ENCODE results near the gene VGF. TPM values are rescaled to one million over a fixed set of nuclear protein-coding genes. Genes with fewer than 3 reads are reported as not detected.

VGF gene
- total and polyA plus RNA-seq, 2 donors (not counting 3 experiments of a cell fraction or from before 2014, with no cell fraction given): 0.03 TPM; not detected in 1

- dilution Hi-C loops (cut with MboI; ENCODE audit: extremely low pct_ligation_motif_present, low sequenced_read_pairs) (no loop called here), intact Hi-C loops (cut with micrococcal nuclease) (loop anchor here (1.0 kb wide), 4 partner anchors 12 to 53 kb away; partner anchors contain the start of gene TRIM56)
- H3K27ac ChIP-seq (ENCODE audit: insufficient read depth, low read depth, low read length): peak overlapping the region; percentile 30
- no peaks in the 10 kb centered on the region for H3K9me3 ChIP-seq (replicated peaks; ENCODE audit: control insufficient read depth, insufficient read depth, low read length)
- H3K27me3 ChIP-seq (ENCODE audit: control insufficient read depth in 2 of 2, insufficient read depth in 2 of 2, low read length in 2 of 2): no peaks in the 10 kb centered on the region
- CTCF ChIA-PET: interaction anchor here (1.0 to 2.8 kb wide), 14 partner anchors 12 to 153 kb away, joined by 3 to 19 read pairs (median 6); partner anchors contain the start of genes SERPINE1 and TRIM56
- H2AFZ ChIP-seq (ENCODE audit: low read depth, low read length): no peak overlapping the region
- peaks cover 39% of the 10 kb centered on the region for H3K4me1 ChIP-seq (ENCODE audit: control insufficient read depth, extremely low read depth, insufficient read depth, low read length)
- peaks cover 20 to 34% of the 10 kb centered on the region in 2 experiments for H3K36me3 ChIP-seq (ENCODE audit: control insufficient read depth in 2 of 2, extremely low read depth in 1 of 2, insufficient read depth in 2 of 2, low read length in 2 of 2)
- BruUV-seq (replicated peaks): TSS peak; percentile 82
- POLR2A ChIA-PET: interaction anchor here (1.4 to 4.8 kb wide), 4 partner anchors 11 to 38 kb away, joined by 3 to 27 read pairs (median 10); partner anchors contain the start of gene SERPINE1
- peak overlapping the region; percentile 2 for H3K9ac ChIP-seq (replicated peaks; ENCODE audit: extremely low read depth, insufficient read depth, low read length)
- H3K79me2 ChIP-seq (ENCODE audit: control insufficient read depth, insufficient read depth, low read length): peaks cover 5% of the 10 kb centered on the region
- no peak overlapping the region for H3K4me3 ChIP-seq (replicated peaks in 1 of 3; ENCODE audit: insufficient read depth in 1 of 3, low read depth in 1 of 3, low read length in 3 of 3)
- TF ChIP-seq POLR2AphosphoS5 (IDR thresholded peaks at IDR 0.05; ENCODE audit: insufficient read depth, low read depth, low read length) (peak; percentile 94), JUN (IDR thresholded peaks at IDR 0.05; ENCODE audit: borderline replicate concordance, insufficient read depth, insufficient read length, low read depth) (peak; percentile 100), EZH2 (IDR thresholded peaks at IDR 0.05; ENCODE audit: borderline replicate concordance, low read depth, low read length, severe bottlenecking) (no peak), MYC (IDR thresholded peaks at IDR 0.05; ENCODE audit: low read depth, low read length) (peak; percentile 51), GATA2 (IDR thresholded peaks at IDR 0.05; ENCODE audit: insufficient read depth, insufficient read length, low read depth, low read length) (peak; percentile 36), CTCF (IDR thresholded peaks at IDR 0.05; ENCODE audit: extremely low read depth in 1 of 2, insufficient read depth in 1 of 2, low read depth in 1 of 2, low read length in 2 of 2) (peak; percentile 64 to 75), FOS (IDR thresholded peaks at IDR 0.05; ENCODE audit: borderline replicate concordance, insufficient read depth, low read length) (peak; percentile 99), POLR2A (IDR thresholded peaks at IDR 0.05; ENCODE audit: low read depth, low read length) (peak; percentile 82), MAX (IDR thresholded peaks at IDR 0.05; ENCODE audit: insufficient read depth, insufficient read length) (peak; percentile 77)
- H3K9me1 ChIP-seq (replicated peaks; ENCODE audit: control insufficient read depth, extremely low read depth, insufficient read depth, low read length): no peaks in the 10 kb centered on the region
- peak overlapping the region; percentile 34 for H3K4me2 ChIP-seq (ENCODE audit: insufficient read depth, low read length)
- no peaks in the 10 kb centered on the region for H4K20me1 ChIP-seq (replicated peaks; ENCODE audit: control insufficient read depth, extremely low read depth, insufficient read depth, low read length)
- DNase-seq (ENCODE audit: low read depth, low spot score) (peak; percentile 99), FAIRE-seq (peak; percentile 72)
These were observed 27.0 kb downstream of the VGF start for GRCh38 chr7:101138213-101138870.

Data from endothelial cell of umbilical vein (primary cell).